Fibroblast of mammary gland (primary cell): ENCODE measurements around the gene GRPR.

Experiments
- DNase-seq: peaks from one replicate; pipeline ENCODE4 v3.0.0-alpha.2; 2010; ENCODE audit warnings: low read depth
- H3K4me3 ChIP-seq: 2 replicates; pipeline ENCODE4 v1.5.1; 2011; ENCODE audit warnings: low read depth, mild to moderate bottlenecking, low read length, moderate library complexity; ENCODE audit not compliant: control insufficient read depth
- TF ChIP-seq, protein P1 (sequence below): conservative IDR thresholded peaks from 2 replicates; pipeline ENCODE4 v1.5.1; 2011; ENCODE audit warnings: low read depth, low read length, inconsistent platforms; ENCODE audit not compliant: control insufficient read depth, insufficient read depth

The GRPR gene

DNA sequence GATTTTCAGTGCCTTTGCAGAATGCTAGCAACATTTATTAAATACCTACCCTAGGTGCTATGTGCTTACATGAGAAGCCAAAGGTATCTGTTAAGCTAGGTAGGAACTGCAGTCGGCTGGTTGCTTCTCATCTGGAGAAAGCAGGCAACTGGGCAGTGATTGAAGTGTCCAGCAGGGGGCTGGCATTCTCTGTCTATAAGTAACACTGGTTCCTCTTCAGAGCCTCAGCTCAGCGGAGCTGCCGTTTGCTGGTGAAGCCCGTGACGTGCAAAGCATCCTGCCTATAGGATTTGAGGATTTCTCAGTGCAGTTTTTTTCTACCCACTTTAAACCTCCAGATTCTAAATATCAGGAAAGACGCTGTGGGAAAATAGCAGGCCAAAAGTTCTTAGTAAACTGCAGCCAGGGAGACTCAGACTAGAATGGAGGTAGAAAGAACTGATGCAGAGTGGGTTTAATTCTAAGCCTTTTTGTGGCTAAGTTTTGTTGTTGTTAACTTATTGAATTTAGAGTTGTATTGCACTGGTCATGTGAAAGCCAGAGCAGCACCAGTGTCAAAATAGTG lies at the start of gene GRPR:
Gene GRPR, plus strand, starts transcription at position 344 of the 565 bp plus-strand sequence. CDS start 389 bp downstream, outside the sequence.
- TF ChIP-seq, protein P1, sequence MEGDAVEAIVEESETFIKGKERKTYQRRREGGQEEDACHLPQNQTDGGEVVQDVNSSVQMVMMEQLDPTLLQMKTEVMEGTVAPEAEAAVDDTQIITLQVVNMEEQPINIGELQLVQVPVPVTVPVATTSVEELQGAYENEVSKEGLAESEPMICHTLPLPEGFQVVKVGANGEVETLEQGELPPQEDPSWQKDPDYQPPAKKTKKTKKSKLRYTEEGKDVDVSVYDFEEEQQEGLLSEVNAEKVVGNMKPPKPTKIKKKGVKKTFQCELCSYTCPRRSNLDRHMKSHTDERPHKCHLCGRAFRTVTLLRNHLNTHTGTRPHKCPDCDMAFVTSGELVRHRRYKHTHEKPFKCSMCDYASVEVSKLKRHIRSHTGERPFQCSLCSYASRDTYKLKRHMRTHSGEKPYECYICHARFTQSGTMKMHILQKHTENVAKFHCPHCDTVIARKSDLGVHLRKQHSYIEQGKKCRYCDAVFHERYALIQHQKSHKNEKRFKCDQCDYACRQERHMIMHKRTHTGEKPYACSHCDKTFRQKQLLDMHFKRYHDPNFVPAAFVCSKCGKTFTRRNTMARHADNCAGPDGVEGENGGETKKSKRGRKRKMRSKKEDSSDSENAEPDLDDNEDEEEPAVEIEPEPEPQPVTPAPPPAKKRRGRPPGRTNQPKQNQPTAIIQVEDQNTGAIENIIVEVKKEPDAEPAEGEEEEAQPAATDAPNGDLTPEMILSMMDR = peak; percentile 84
- no peak within 1 kb of the TSS for H3K4me3 ChIP-seq
- DNase-seq = peak; percentile 85

DNA sequence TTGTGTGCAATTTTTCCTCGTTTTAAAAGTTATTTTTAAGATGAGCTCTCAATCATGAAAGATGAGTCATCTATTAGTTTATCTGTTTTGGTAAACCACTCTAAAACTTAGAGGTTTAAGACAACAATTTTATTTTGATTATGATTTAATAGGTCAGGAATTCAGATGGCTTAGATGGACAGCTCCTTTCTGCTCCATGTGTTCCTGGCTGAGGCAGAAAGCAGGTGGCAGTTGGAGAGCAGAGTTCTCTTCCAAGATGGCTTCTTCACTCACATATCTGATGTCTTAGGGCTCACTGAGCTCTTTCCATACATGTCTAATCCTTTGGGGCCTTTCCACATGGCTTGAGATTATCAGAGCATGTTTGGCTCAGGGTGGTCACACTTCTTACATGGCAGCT lies 48.3 kb upstream of the GRPR start:
- no peak overlapping the region for H3K4me3 ChIP-seq
- TF ChIP-seq, protein P1 = no peak
- DNase-seq = no peak

DNA sequence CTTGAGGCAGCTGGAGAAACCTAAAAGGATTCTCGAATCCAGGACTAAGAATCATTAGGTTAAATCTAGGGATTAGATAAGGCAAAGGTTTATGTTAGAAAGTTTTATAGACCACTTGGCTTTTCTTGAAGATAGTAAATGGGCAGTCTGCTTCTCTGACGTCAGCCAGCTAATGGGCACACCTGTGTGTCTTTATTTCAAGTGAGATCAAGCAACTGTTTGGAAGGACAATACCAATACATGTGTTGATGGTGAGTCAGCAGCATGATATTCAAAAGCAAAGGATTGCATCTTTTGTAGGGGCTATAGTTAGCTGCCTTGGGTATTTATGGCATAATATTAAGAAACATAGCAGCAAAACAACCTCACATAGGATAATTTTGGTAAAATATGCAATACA lies 46.5 kb upstream of the GRPR start:
- TF ChIP-seq, protein P1 = no peak
- DNase-seq = no peak
- H3K4me3 ChIP-seq = no peak overlapping the region

DNA sequence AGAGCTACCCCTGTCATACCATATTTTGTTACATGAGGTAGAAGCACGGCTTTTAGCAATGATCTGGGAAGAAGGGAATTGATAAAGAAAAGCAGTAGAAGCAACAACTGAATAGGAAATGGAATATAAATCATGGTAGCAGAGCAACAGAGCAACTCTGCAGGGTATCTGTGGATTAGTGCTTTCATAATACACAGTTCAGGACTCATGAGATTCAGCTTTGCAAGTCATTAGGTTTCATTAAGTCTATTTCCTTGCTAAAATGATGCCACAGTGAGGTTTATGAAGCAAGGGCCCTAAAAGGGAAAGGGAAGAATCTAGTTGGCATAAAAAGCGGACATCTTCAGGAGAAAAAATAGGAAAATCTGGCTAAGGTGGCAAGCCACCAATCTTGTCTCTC lies 45.6 kb upstream of the GRPR start:
- no peak for DNase-seq
- TF ChIP-seq, protein P1 = no peak
- no peak overlapping the region for H3K4me3 ChIP-seq

DNA sequence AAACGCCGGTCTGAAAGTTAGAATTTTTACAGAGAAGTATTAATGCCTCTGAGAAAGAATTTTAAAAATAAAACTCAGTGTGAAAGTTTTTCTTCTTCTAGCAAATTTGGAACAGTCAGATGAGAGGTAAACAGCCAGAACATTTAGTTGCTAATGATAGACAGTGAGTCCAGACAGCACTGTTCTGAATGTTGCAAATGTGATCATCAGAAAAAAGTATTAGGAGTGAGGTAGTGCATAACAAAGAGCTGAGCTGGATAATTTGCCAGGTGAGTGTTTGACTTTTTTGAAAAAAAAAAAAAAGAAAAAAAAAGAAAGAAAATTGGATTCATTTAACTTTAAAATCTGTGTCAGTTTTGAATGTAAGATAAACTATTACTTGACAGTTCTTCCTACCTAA lies 42.0 kb upstream of the GRPR start:
- DNase-seq = no peak
- TF ChIP-seq, protein P1 = no peak
- no peak overlapping the region for H3K4me3 ChIP-seq

DNA sequence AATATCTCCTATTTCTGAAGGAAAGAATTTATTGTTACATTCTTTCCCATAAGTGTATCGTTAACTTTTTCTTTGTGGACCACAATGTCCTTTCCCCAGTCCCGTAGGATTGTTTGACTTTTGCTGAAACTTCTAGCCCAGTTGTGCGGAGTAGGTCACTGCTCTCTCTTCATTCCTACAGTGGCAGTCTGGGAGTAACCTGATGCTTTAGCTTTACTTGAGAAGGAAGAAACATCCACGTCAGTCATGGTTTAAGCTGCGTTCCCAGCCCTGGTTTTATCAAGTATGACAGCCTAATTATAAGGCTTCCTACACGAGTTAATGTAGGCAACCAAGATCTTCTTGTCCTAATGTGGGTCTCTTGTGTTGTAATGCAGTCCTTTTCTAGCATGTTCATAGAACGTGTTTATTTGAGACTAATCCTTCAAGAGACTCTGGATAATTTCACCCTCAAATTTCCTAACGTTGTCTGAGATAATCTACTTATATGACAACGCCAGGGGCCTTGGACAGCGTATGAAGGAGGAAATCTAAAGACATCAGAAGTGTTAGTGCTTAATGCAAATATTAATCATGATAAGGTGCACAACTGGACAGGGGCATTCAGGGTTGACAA lies 40.8 kb upstream of the GRPR start:
- TF ChIP-seq, protein P1 = no peak
- no peak for DNase-seq
- no peak overlapping the region for H3K4me3 ChIP-seq

DNA sequence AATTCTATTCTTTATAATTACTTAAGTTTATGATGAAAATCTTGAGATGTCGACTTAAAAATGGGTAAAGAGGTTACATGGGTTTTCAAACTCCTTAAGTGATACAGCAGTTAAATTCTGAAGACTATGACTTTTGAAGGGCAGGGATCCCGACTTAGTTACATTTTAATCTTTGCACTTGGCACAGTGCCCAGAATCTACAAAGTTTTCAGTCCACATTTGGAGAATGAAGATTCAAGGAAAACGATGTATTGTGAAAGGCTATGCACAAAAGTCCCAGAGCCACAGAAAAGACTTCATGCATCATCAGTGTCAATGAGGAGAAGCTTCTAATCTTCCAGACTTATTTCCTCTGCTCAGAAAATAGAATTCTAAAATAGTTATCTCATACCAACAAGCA lies 36.3 kb upstream of the GRPR start:
- H3K4me3 ChIP-seq = no peak overlapping the region
- no peak for DNase-seq
- TF ChIP-seq, protein P1 = no peak
